H1 (cell line): ENCODE measurements around the gene ZNRF2. TPM values are rescaled to one million over a fixed set of nuclear protein-coding genes. Genes with fewer than 3 reads are reported as not detected.

Experiments
- CTCF ChIA-PET: fragments of 300-600 bp; sonication (Branson Sonifier 250); formaldehyde crosslinking; loops from one replicate; lab custom pipeline; 2021; ENCODE audit not compliant: partially characterized antibody; lab: Charles Lee
- POLR2A ChIA-PET: fragments of 300-600 bp; sonication (Branson Sonifier 250); formaldehyde crosslinking; loops from one replicate; lab custom pipeline; 2021; ENCODE audit warnings: inconsistent platforms; ENCODE audit not compliant: partially characterized antibody; lab: Charles Lee
- DNase-seq, 2 experiments: peaks; one replicate each; pipeline versions ENCODE4 v3.0.0 to v3.0.0-alpha.2; 2010 to 2022; ENCODE audit warnings: low spot score in 2 of 2, low read depth in 1 of 2, mixed read lengths in 1 of 2
- FAIRE-seq: peaks from 2 replicates; lab custom pipeline; 2011; peaks lifted over from hg19 to GRCh38; lab: Jason Lieb, UNC
- H2AFZ ChIP-seq: 2 replicates; pipeline ENCODE4 v1.8.1; 2012; ENCODE audit warnings: low read length, inconsistent platforms
- H2AK5ac ChIP-seq: 2 replicates; pipeline ENCODE4 v1.6.1; 2013; ENCODE audit warnings: low read depth, low read length
- H2BK120ac ChIP-seq: replicated peaks from 2 replicates; pipeline ENCODE3; 2013; ENCODE audit warnings: low read depth, low read length, inconsistent platforms
- H2BK12ac ChIP-seq: 2 replicates; pipeline ENCODE4 v1.6.1; 2013; ENCODE audit warnings: low read depth, low read length
- H2BK15ac ChIP-seq: 2 replicates; pipeline ENCODE4 v1.6.1; 2013; ENCODE audit warnings: low read length
- H2BK20ac ChIP-seq: 2 replicates; pipeline ENCODE4 v1.6.1; 2013; ENCODE audit warnings: low read length
- H2BK5ac ChIP-seq: 2 replicates; pipeline ENCODE4 v1.6.1; 2013; ENCODE audit warnings: low read depth, low read length
- H3K14ac ChIP-seq: 2 replicates; pipeline ENCODE4 v1.6.1; 2013; ENCODE audit warnings: inconsistent platforms; ENCODE audit not compliant: insufficient read length
- H3K18ac ChIP-seq: 2 replicates; pipeline ENCODE4 v1.6.1; 2013; ENCODE audit warnings: low read length; ENCODE audit errors: extremely low read depth
- H3K23ac ChIP-seq: 2 replicates; pipeline ENCODE4 v1.6.1; 2013; ENCODE audit warnings: inconsistent platforms; ENCODE audit not compliant: insufficient read length
- H3K23me2 ChIP-seq: 2 replicates; pipeline ENCODE4 v1.6.1; 2013; ENCODE audit warnings: low read depth, low read length
- H3K27ac ChIP-seq: 2 replicates; pipeline ENCODE4 v1.6.1; 2011; ENCODE audit warnings: low read depth, low read length, inconsistent platforms
- H3K27me3 ChIP-seq, 4 experiments: replicated peaks in 1 of 4; 1 replicate in 1 of 4; 2 replicates in 3 of 4; pipeline versions ENCODE4 v1.6.1 to v1.8.1; 2011 to 2013; ENCODE audit warnings: low read length in 3 of 4, mild to moderate bottlenecking in 3 of 4, inconsistent platforms in 2 of 4, mixed read lengths in 2 of 4, moderate library complexity in 1 of 4; ENCODE audit not compliant: control insufficient read depth in 3 of 4, insufficient read depth in 3 of 4; ENCODE audit errors: extremely low read depth in 1 of 4
- H3K36me3 ChIP-seq, 4 experiments: 2 replicates each; pipeline versions ENCODE4 v1.6.1 to v1.8.1; 2011 to 2013; ENCODE audit warnings: mild to moderate bottlenecking in 4 of 4, low read length in 3 of 4, moderate library complexity in 2 of 4, control low read depth in 1 of 4, inconsistent platforms in 1 of 4; ENCODE audit not compliant: insufficient read depth in 4 of 4, control insufficient read depth in 2 of 4
- H3K4ac ChIP-seq: replicated peaks from 2 replicates; pipeline ENCODE3; 2013; ENCODE audit warnings: low read length, low read depth, mixed read lengths, inconsistent platforms; ENCODE audit not compliant: insufficient read length
- H3K4me1 ChIP-seq, 4 experiments: replicated peaks in 1 of 4; 1 replicate in 1 of 4; 2 replicates in 3 of 4; pipeline versions ENCODE4 v1.6.1 to v1.8.1; 2011 to 2013; ENCODE audit warnings: low read length in 3 of 4, inconsistent platforms in 2 of 4, mixed read lengths in 1 of 4; ENCODE audit not compliant: insufficient read depth in 4 of 4, control insufficient read depth in 3 of 4
- H3K4me2 ChIP-seq, 2 experiments: 2 replicates each; pipeline versions ENCODE4 v1.6.1 to v1.8.1; 2011 to 2013; ENCODE audit warnings: low read depth in 2 of 2, low read length in 2 of 2, control low read depth in 1 of 2, inconsistent platforms in 1 of 2, mild to moderate bottlenecking in 1 of 2; ENCODE audit not compliant: insufficient read depth in 1 of 2
- H3K4me3 ChIP-seq, 4 experiments: fragments of 200-600, 300-600 bp in 1 of 4; sonication (generic), shearing (Covaris generic), sonication (Bioruptor Twin) in 1 of 4; 2 replicates each; pipeline versions ENCODE4 v1.5.1 to v1.8.1; 2011 to 2016; ENCODE audit warnings: low read length in 4 of 4, low read depth in 3 of 4, control low read depth in 2 of 4, inconsistent platforms in 2 of 4, mild to moderate bottlenecking in 2 of 4, mixed read lengths in 1 of 4, moderate library complexity in 1 of 4; ENCODE audit not compliant: insufficient read depth in 2 of 4; ENCODE audit errors: extremely low read depth in 1 of 4
- H3K56ac ChIP-seq: replicated peaks from 2 replicates; pipeline ENCODE3; 2013; ENCODE audit warnings: low read depth, mild to moderate bottlenecking, mixed read lengths, low read length, inconsistent platforms; ENCODE audit not compliant: insufficient read length
- H3K79me1 ChIP-seq: 2 replicates; pipeline ENCODE4 v1.6.1; 2013; ENCODE audit warnings: low read depth, low read length, control low read depth
- H3K79me2 ChIP-seq, 2 experiments: 2 replicates each; pipeline versions ENCODE4 v1.6.1 to v1.8.1; 2012 to 2013; ENCODE audit warnings: low read length in 2 of 2, mild to moderate bottlenecking in 2 of 2, inconsistent platforms in 1 of 2; ENCODE audit not compliant: insufficient read depth in 2 of 2, control insufficient read depth in 1 of 2
- H3K9ac ChIP-seq, 4 experiments: replicated peaks in 1 of 4; 1 replicate in 1 of 4; 2 replicates in 3 of 4; pipeline versions ENCODE4 v1.6.1 to v1.8.1; 2011 to 2013; ENCODE audit warnings: low read depth in 3 of 4, low read length in 3 of 4, control low read depth in 2 of 4, mild to moderate bottlenecking in 2 of 4, moderate library complexity in 2 of 4, inconsistent platforms in 1 of 4; ENCODE audit errors: extremely low read depth in 1 of 4
- H3K9me3 ChIP-seq, 2 experiments: 2 replicates each; pipeline versions ENCODE4 v1.6.1 to v1.8.1; 2012 to 2013; ENCODE audit warnings: mild to moderate bottlenecking in 2 of 2, moderate library complexity in 2 of 2, control low read depth in 1 of 2, inconsistent platforms in 1 of 2, low read depth in 1 of 2, low read length in 1 of 2, mixed read lengths in 1 of 2; ENCODE audit not compliant: insufficient read depth in 2 of 2
- H4K20me1 ChIP-seq, 2 experiments: replicated peaks in 1 of 2; 2 replicates each; pipeline versions ENCODE3 to v1.8.1; 2011 to 2013; ENCODE audit warnings: inconsistent platforms in 2 of 2, low read length in 2 of 2, mild to moderate bottlenecking in 1 of 2; ENCODE audit not compliant: insufficient read depth in 2 of 2, control insufficient read depth in 1 of 2
- H4K5ac ChIP-seq: 2 replicates; pipeline ENCODE4 v1.6.1; 2013; ENCODE audit warnings: low read length, low read depth, mixed read lengths, inconsistent platforms; ENCODE audit not compliant: insufficient read length
- H4K8ac ChIP-seq: 2 replicates; pipeline ENCODE4 v1.8.0; 2013; ENCODE audit warnings: mild to moderate bottlenecking, moderate library complexity, low read length, inconsistent platforms; ENCODE audit not compliant: insufficient read depth; ENCODE audit errors: extremely low read depth
- H4K91ac ChIP-seq: replicated peaks from 2 replicates; pipeline ENCODE3; 2013; ENCODE audit warnings: low read length, mixed read lengths, inconsistent platforms; ENCODE audit not compliant: insufficient read length
- BRCA1 ChIP-seq: IDR thresholded peaks from 2 replicates; pipeline ENCODE4 v1.6.1; 2012; ENCODE audit warnings: low read depth, low read length, improper control_type of control experiment
- EGR1 ChIP-seq: IDR thresholded peaks from 2 replicates; pipeline ENCODE4 v1.6.1; 2011; ENCODE audit warnings: low read depth, low read length, borderline replicate concordance
- JUN ChIP-seq: IDR thresholded peaks from 2 replicates; pipeline ENCODE4 v1.6.1; 2011; ENCODE audit warnings: low read depth, mild to moderate bottlenecking, improper control_type of control experiment, low read length
- JUND ChIP-seq: IDR thresholded peaks from 2 replicates; pipeline ENCODE4 v1.6.1; 2011; ENCODE audit warnings: mild to moderate bottlenecking, improper control_type of control experiment, low read length
- RFX5 ChIP-seq: IDR thresholded peaks from 2 replicates; pipeline ENCODE4 v1.6.1; 2011; ENCODE audit warnings: low read depth, low read length, improper control_type of control experiment, borderline replicate concordance
- SAP30 ChIP-seq: fragments of 300-600 bp; sonication (generic); IDR thresholded peaks from 2 replicates; pipeline ENCODE4 v1.7.1; 2012; ENCODE audit warnings: low read length, moderate library complexity, mild to moderate bottlenecking, inconsistent platforms; ENCODE audit not compliant: insufficient read depth, insufficient replicate concordance
- SRF ChIP-seq: IDR thresholded peaks from 2 replicates; pipeline ENCODE4 v1.6.1; 2011; ENCODE audit warnings: mild to moderate bottlenecking, low read depth, low read length, moderate library complexity
- TCF12 ChIP-seq: IDR thresholded peaks from 2 replicates; pipeline ENCODE4 v1.6.1; 2011; ENCODE audit warnings: low read depth, mild to moderate bottlenecking, low read length
- TEAD4 ChIP-seq: IDR thresholded peaks from 2 replicates; pipeline ENCODE4 v1.6.1; 2012; ENCODE audit warnings: low read depth, low read length, inconsistent platforms, mixed read lengths
- WGBS, 2 experiments: shearing (Covaris generic) in 1 of 2; methylation state at CpG; one replicate each; pipeline versions ENCODE4 v1.1.6 to v1.1.7; 2013 to 2015; ENCODE audit warnings: low lambda C conversion rate in 2 of 2, mixed read lengths in 2 of 2, inconsistent platforms in 1 of 2, low coverage in 1 of 2, missing lambda C conversion rate in 1 of 2; ENCODE audit not compliant: insufficient replicate concordance in 2 of 2, insufficient coverage in 1 of 2, insufficient read length in 1 of 2; ENCODE audit errors: extremely low coverage in 1 of 2, missing lambda C conversion rate in 1 of 2; 5-methylcytosine and 5-hydroxymethylcytosine counted together
- polyA plus RNA-seq, 7 experiments: library from polyadenylated mRNA; depleted of rRNA in 3 of 7; stranded (reverse) in 5 of 7; unstranded in 2 of 7; fragments of >200 nt in 5 of 7; fragments of 200-250 nt in 2 of 7; gene quantifications; 1 replicate in 5 of 7; 2 replicates in 1 of 7; 4 replicates in 1 of 7; pipeline versions ENCODE4 v1.2.1 to v1.2.3, GENCODE V29; 2011 to 2013; ENCODE audit warnings: missing spikeins in 2 of 7, mixed read lengths in 2 of 7
- total RNA-seq: library from RNA; stranded (reverse); fragmentation: NEBNext Ultra II Directional; extraction: Animal tissue kit (Norgen Biotek cat#: 25700); gene quantifications from 2 replicates; pipeline ENCODE4 v1.2.1, GENCODE V29; 2021
- TF ChIP-seq, protein P1 (sequence below): IDR thresholded peaks from 2 replicates; pipeline ENCODE4 v1.6.1; 2011; ENCODE audit warnings: low read length, improper control_type of control experiment
- TF ChIP-seq, protein P2 (sequence below): IDR thresholded peaks from 2 replicates; pipeline ENCODE4 v1.6.1; 2011; ENCODE audit warnings: low read depth, mild to moderate bottlenecking, low read length; ENCODE audit not compliant: insufficient read depth

Gene ZNRF2
- total and polyA plus RNA-seq, 2 of the 8 experiments (the other 6 are each of a cell fraction or from before 2014, with no cell fraction given), result 2.9 to 16.2 TPM

DNA sequence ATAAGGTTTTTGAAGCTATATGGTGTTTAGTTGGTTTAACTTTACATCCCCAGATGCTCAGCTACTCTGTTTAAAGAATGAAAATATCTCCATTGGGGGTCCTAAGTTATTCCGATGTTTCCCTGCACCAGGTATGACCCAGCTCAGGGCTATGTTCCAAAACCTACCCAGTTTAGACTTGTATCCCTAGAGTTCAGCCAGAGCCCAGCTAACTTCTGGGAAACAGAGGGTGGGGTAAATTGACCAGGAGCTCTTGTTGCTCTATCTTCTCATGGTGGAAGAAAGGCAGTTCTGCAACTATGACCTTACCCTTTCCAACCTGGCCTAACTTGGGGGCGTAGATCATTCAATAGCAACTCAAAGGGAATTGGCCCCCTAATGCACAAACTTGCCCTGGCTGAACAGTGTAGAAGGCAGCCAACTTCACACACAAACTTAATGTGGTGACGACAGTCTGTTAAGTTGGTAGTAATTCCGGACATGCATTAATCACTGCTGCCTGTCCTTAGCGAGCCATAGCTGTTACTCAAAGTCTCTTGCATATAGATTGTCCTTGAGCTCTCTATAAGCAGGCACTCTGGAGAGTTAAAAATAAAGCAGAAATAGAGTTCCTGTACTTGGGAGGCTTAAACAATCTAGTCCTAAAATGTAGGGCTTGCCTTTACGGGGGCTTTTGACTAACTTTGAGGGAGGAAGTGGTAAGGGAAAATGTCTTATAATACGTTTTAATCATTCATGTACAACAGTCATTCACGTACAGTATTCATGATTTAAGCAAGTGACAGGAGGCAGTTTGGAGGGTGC lies 5.3 kb upstream of the ZNRF2 start:
- Histone ChIP-seq H2BK15ac (no peak overlapping the region), H3K56ac (no peak overlapping the region), H3K4ac (no peak overlapping the region), H3K23me2 (no peaks in the 10 kb centered on the region), H3K4me1 (peaks cover 0 to 5% (median 2%) of the 10 kb centered on the region in 4 experiments; a peak in 2 of 7 replicates), H2BK12ac (no peak overlapping the region), H2AK5ac (no peak overlapping the region), H2AFZ (no peak overlapping the region), H3K18ac (no peak overlapping the region), H4K91ac (no peak overlapping the region), H3K9ac (no peak overlapping the region), H3K23ac (no peak overlapping the region), H3K36me3 (no peaks in the 10 kb centered on the region), H3K9me3 (no peaks in the 10 kb centered on the region), H3K27me3 (no peaks in the 10 kb centered on the region), H3K79me1 (no peaks in the 10 kb centered on the region), H3K79me2 (no peaks in the 10 kb centered on the region), H3K4me3 (no peak overlapping the region), H2BK5ac (no peak overlapping the region), H3K14ac (no peak overlapping the region), H3K4me2 (no peak overlapping the region), H3K27ac (no peak overlapping the region), H2BK120ac (no peak overlapping the region), H4K5ac (no peak overlapping the region), H2BK20ac (no peak overlapping the region), H4K8ac (no peak overlapping the region), H4K20me1 (no peaks in the 10 kb centered on the region)
- 94% methylated on average over 8 of the region's 8 CpGs; no CpG with 5 or more reads in 1 of the 2 experiments for WGBS, 2 experiments
- ChIA-PET POLR2A (interaction anchor here (0.6 kb wide), 1 partner anchor 63 kb away, joined by 5 read pairs; no protein-coding TSS in a partner anchor), CTCF (interaction anchor here (0.6 to 7.2 kb wide), 15 partner anchors 9 to 393 kb away, joined by 3 to 82 read pairs (median 4); no protein-coding TSS in a partner anchor)
- FAIRE-seq, result no peak
- TF ChIP-seq SRF (no peak), JUND (no peak), JUN (no peak), SAP30 (no peak), TCF12 (no peak), BRCA1 (no peak), TEAD4 (no peak), RFX5 (no peak), EGR1 (no peak)
- TF ChIP-seq, protein P1, sequence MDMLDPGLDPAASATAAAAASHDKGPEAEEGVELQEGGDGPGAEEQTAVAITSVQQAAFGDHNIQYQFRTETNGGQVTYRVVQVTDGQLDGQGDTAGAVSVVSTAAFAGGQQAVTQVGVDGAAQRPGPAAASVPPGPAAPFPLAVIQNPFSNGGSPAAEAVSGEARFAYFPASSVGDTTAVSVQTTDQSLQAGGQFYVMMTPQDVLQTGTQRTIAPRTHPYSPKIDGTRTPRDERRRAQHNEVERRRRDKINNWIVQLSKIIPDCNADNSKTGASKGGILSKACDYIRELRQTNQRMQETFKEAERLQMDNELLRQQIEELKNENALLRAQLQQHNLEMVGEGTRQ, result no peak
- TF ChIP-seq, protein P2, sequence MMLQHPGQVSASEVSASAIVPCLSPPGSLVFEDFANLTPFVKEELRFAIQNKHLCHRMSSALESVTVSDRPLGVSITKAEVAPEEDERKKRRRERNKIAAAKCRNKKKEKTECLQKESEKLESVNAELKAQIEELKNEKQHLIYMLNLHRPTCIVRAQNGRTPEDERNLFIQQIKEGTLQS, result no peak
- no peak for DNase-seq
